HCT116 (cell line): ENCODE data around the gene ARPC5. TPM values are rescaled to one million over a fixed set of nuclear protein-coding genes. Genes with fewer than 3 reads are reported as not detected.

ENCODE experiments used
- ATAC-seq: fragments of 200-7000 bp; cut with Tn5 transposase; 2 replicates; pipeline ENCODE4 v1.9.1; 2020; ENCODE audit warnings: mild to moderate bottlenecking, moderate library complexity
- BruUV-seq: library from RNA; stranded (reverse); fragments of 400-500 nt; replicated peaks from 2 replicates; lab custom pipeline; 2021; lab: Mats Ljungman, UMichigan
- CTCF ChIA-PET: fragments of 300-600 bp; sonication (Branson Sonifier 250); formaldehyde crosslinking; loops from one replicate; lab custom pipeline; 2021; ENCODE audit warnings: antibody characterized with exemption; lab: Charles Lee
- POLR2A ChIA-PET: fragments of 300-600, 350-600 bp; sonication (Branson Sonifier 250); formaldehyde crosslinking; loops from one replicate; lab custom pipeline; 2021; ENCODE audit warnings: antibody characterized with exemption; lab: Charles Lee
- RAD21 ChIA-PET, 2 experiments: fragments of 300-600 bp; sonication (Branson Sonifier 250); formaldehyde crosslinking; loops; one replicate each; lab custom pipeline; 2023; ENCODE audit warnings: low total read pairs in 2 of 2; ENCODE audit not compliant: uncharacterized antibody in 2 of 2, unreplicated experiment in 2 of 2, low non-redundant PET in 1 of 2; lab: Charles Lee
- DNase-seq: peaks from one replicate; pipeline ENCODE4 v3.0.0-alpha.2; 2010; ENCODE audit warnings: low read depth, low spot score
- H2AFZ ChIP-seq: fragments of 200-600 bp; shearing (Covaris generic), sonication (generic); 2 replicates; pipeline ENCODE4 v1.6.1; 2017; ENCODE audit warnings: low read depth, mixed run types, mixed read lengths, antibody characterized with exemption, low read length; ENCODE audit not compliant: poor library complexity, severe bottlenecking
- H3K27ac ChIP-seq: 2 replicates; pipeline ENCODE4 v1.5.1; 2012; ENCODE audit warnings: low read depth, low read length
- H3K27me3 ChIP-seq: fragments of 200-600 bp; sonication (generic); 2 replicates; pipeline ENCODE4 v1.6.1; 2016; ENCODE audit warnings: mixed run types, low read length, mixed read lengths; ENCODE audit not compliant: insufficient read depth
- H3K36me3 ChIP-seq, 2 experiments: fragments of 200-500 bp in 1 of 2; fragments of 200-600 bp in 1 of 2; sonication (Bioruptor generic) in 1 of 2; sonication (generic) in 1 of 2; 2 replicates each; pipeline versions ENCODE4 v1.5.1 to v1.6.1; 2014 to 2016; ENCODE audit warnings: low read length in 2 of 2, inconsistent platforms in 1 of 2, mixed read lengths in 1 of 2, mixed run types in 1 of 2; ENCODE audit not compliant: insufficient read depth in 2 of 2, control insufficient read depth in 1 of 2
- H3K4me1 ChIP-seq, 2 experiments: fragments of 200-600 bp in 1 of 2; sonication (generic) in 1 of 2; 2 replicates each; pipeline versions ENCODE4 v1.5.1 to v1.6.1; 2012 to 2017; ENCODE audit warnings: low read length in 2 of 2, inconsistent platforms in 1 of 2, mild to moderate bottlenecking in 1 of 2, mixed read lengths in 1 of 2, mixed run types in 1 of 2, moderate library complexity in 1 of 2; ENCODE audit not compliant: insufficient read depth in 2 of 2, control insufficient read depth in 1 of 2
- H3K4me2 ChIP-seq: fragments of 200-600 bp; sonication (generic); 2 replicates; pipeline ENCODE4 v1.6.1; 2017; ENCODE audit warnings: mixed run types, low read length, mixed read lengths
- H3K4me3 ChIP-seq, 2 experiments: fragments of 200-600 bp in 1 of 2; sonication (generic) in 1 of 2; replicated peaks in 1 of 2; 2 replicates each; pipeline ENCODE4 v1.5.1; 2011 to 2016; ENCODE audit warnings: low read length in 2 of 2, control low read depth in 1 of 2, low read depth in 1 of 2, mild to moderate bottlenecking in 1 of 2, mixed read lengths in 1 of 2, mixed run types in 1 of 2
- H3K79me2 ChIP-seq: fragments of 200-600 bp; sonication (generic); 2 replicates; pipeline ENCODE4 v1.6.1; 2017; ENCODE audit warnings: mild to moderate bottlenecking, mixed run types, low read length, moderate library complexity, mixed read lengths; ENCODE audit not compliant: insufficient read depth
- H3K9ac ChIP-seq: fragments of 200-600 bp; sonication (generic); 2 replicates; pipeline ENCODE4 v1.6.1; 2016; ENCODE audit warnings: low read length, mixed read lengths
- H3K9me2 ChIP-seq: fragments of 200-600 bp; sonication (generic), shearing (Covaris generic); 2 replicates; pipeline ENCODE4 v1.6.1; 2017; ENCODE audit warnings: mixed run types, mild to moderate bottlenecking, moderate library complexity; ENCODE audit not compliant: insufficient read depth
- H3K9me3 ChIP-seq, 2 experiments: fragments of 200-500 bp in 1 of 2; fragments of 200-600 bp in 1 of 2; sonication (Bioruptor generic) in 1 of 2; sonication (generic) in 1 of 2; 2 replicates each; pipeline ENCODE4 v1.6.1; 2014 to 2017; ENCODE audit warnings: low read length in 2 of 2, mixed read lengths in 2 of 2, inconsistent platforms in 1 of 2, low read depth in 1 of 2, mild to moderate bottlenecking in 1 of 2, mixed run types in 1 of 2, moderate library complexity in 1 of 2; ENCODE audit not compliant: control insufficient read depth in 1 of 2, insufficient read depth in 1 of 2
- H4K20me1 ChIP-seq: fragments of 200-600 bp; sonication (generic), shearing (Covaris generic); 2 replicates; pipeline ENCODE4 v1.6.1; 2017; ENCODE audit warnings: mixed run types, mild to moderate bottlenecking, moderate library complexity; ENCODE audit not compliant: insufficient read depth
- ELF1 ChIP-seq: IDR thresholded peaks from 2 replicates; pipeline ENCODE4 v1.6.1; 2012; ENCODE audit warnings: low read depth, borderline replicate concordance
- EZH2 ChIP-seq: fragments of 200-600 bp; sonication (generic); IDR thresholded peaks from 2 replicates; pipeline ENCODE4 v1.6.1; 2017; ENCODE audit warnings: antibody characterized with exemption, mixed run types
- EZH2phosphoT487 ChIP-seq: fragments of 200-600 bp; IDR thresholded peaks from 2 replicates; pipeline ENCODE4 v1.6.1; 2018; ENCODE audit warnings: antibody characterized with exemption, borderline replicate concordance
- FOSL1 ChIP-seq: IDR thresholded peaks from 2 replicates; pipeline ENCODE4 v1.6.1; 2012; ENCODE audit warnings: low read depth
- JUND ChIP-seq: IDR thresholded peaks from 2 replicates; pipeline ENCODE4 v1.6.1; 2012
- POLR2A ChIP-seq: IDR thresholded peaks from 2 replicates; pipeline ENCODE4 v1.7.0; 2011; ENCODE audit warnings: borderline replicate concordance; ENCODE audit not compliant: insufficient read depth, insufficient read length; ENCODE audit errors: extremely low read depth
- POLR2AphosphoS5 ChIP-seq: IDR thresholded peaks from 2 replicates; pipeline ENCODE4 v1.6.1; 2011; ENCODE audit warnings: mild to moderate bottlenecking, low read depth, low read length, moderate library complexity
- RAD21 ChIP-seq: IDR thresholded peaks from 2 replicates; pipeline ENCODE4 v1.6.1; 2012; ENCODE audit warnings: low read depth, mild to moderate bottlenecking
- TCF7L2 ChIP-seq: IDR thresholded peaks from 2 replicates; pipeline ENCODE4 v1.7.0; 2011; ENCODE audit warnings: borderline replicate concordance, inconsistent platforms; ENCODE audit not compliant: insufficient read depth, insufficient read length; ENCODE audit errors: extremely low read depth
- YY1 ChIP-seq: IDR thresholded peaks from 2 replicates; pipeline ENCODE4 v1.6.1; 2011; ENCODE audit warnings: low read length, low read depth, moderate library complexity, mild to moderate bottlenecking; ENCODE audit not compliant: insufficient replicate concordance; ENCODE audit errors: extremely low read depth
- ZBTB33 ChIP-seq: IDR thresholded peaks from 2 replicates; pipeline ENCODE4 v1.6.1; 2011; ENCODE audit warnings: mild to moderate bottlenecking, low read length, moderate library complexity; ENCODE audit not compliant: insufficient replicate concordance; ENCODE audit errors: extremely low read depth
- ZFX ChIP-seq: fragments of 450-650 bp; IDR thresholded peaks from 2 replicates; pipeline ENCODE4 v1.6.1; 2017
- ZNF274 ChIP-seq: fragments of 200-500 bp; sonication (Bioruptor generic); IDR thresholded peaks from 2 replicates; pipeline ENCODE4 v1.6.1; 2014; ENCODE audit warnings: mild to moderate bottlenecking, low read depth, low read length, inconsistent platforms
- intact Hi-C: fragments of 100-400 bp; cut with micrococcal nuclease; formaldehyde crosslinking; loops from 2 replicates; pipeline ENCODE4 v1.10.0; 2022
- total RNA-seq: library from RNA; stranded (reverse); gene quantifications from one replicate; pipeline ENCODE4 v1.2.1, GENCODE V29; 2021; ENCODE audit not compliant: unreplicated experiment
- TF ChIP-seq, protein P1 (sequence below): IDR thresholded peaks from 2 replicates; pipeline ENCODE4 v1.6.1; 2012; ENCODE audit warnings: low read depth
- TF ChIP-seq, protein P2 (sequence below): IDR thresholded peaks from 2 replicates; pipeline ENCODE4 v1.6.1; 2012

The ARPC5 gene
- total RNA-seq, 1 experiment from 2014 or later: 71.5 TPM

DNA sequence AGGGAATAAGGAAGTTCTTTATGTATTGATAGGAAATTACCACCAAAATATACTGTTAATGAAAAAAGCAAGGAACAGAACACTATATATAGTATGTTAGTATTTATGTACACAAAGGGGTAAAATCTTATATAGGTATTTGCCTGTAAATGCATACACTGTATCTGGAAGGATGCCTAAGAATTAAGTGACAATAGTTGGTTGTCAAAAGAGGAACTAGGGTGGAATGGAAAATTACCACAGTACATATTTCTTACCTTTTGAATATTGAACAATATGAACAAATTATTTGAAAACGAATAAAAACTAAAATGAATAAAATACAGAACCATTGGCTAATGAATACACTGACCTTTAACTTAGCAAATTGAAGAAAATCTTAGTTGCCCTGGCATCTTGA, 13.6 kb downstream of the ARPC5 start:
- RAD21 ChIA-PET: no interaction called here
- H3K9ac ChIP-seq: no peak overlapping the region
- H3K36me3 ChIP-seq: no peaks in the 10 kb centered on the region
- no peak overlapping the region for H2AFZ ChIP-seq
- DNase-seq (no peak), ATAC-seq (no peak)
- CTCF ChIA-PET: interaction anchor here (1.4 kb wide), 1 partner anchor 340 kb away, joined by 8 read pairs; no protein-coding TSS in a partner anchor
- peaks cover 0 to 5% of the 10 kb centered on the region in 2 experiments; a peak in 1 of 4 replicates for H3K4me1 ChIP-seq
- intact Hi-C loops: loop anchor here (5.0 kb wide), 1 partner anchor 660 kb away; no protein-coding TSS in a partner anchor
- no peaks in the 10 kb centered on the region for H3K9me3 ChIP-seq
- H3K27me3 ChIP-seq: no peaks in the 10 kb centered on the region
- no peaks in the 10 kb centered on the region for H3K79me2 ChIP-seq
- no TSS peak for BruUV-seq
- no peaks in the 10 kb centered on the region for H3K9me2 ChIP-seq
- POLR2A ChIA-PET: no interaction called here
- no peak for TF ChIP-seq TCF7L2
- TF ChIP-seq EZH2: no peak
- TF ChIP-seq RAD21: no peak
- TF ChIP-seq ELF1: no peak
- TF ChIP-seq POLR2A: no peak
- TF ChIP-seq JUND: no peak
- no peak for TF ChIP-seq FOSL1
- TF ChIP-seq ZFX: no peak
- no peak for TF ChIP-seq ZBTB33
- no peak for TF ChIP-seq EZH2phosphoT487
- TF ChIP-seq, protein P1, sequence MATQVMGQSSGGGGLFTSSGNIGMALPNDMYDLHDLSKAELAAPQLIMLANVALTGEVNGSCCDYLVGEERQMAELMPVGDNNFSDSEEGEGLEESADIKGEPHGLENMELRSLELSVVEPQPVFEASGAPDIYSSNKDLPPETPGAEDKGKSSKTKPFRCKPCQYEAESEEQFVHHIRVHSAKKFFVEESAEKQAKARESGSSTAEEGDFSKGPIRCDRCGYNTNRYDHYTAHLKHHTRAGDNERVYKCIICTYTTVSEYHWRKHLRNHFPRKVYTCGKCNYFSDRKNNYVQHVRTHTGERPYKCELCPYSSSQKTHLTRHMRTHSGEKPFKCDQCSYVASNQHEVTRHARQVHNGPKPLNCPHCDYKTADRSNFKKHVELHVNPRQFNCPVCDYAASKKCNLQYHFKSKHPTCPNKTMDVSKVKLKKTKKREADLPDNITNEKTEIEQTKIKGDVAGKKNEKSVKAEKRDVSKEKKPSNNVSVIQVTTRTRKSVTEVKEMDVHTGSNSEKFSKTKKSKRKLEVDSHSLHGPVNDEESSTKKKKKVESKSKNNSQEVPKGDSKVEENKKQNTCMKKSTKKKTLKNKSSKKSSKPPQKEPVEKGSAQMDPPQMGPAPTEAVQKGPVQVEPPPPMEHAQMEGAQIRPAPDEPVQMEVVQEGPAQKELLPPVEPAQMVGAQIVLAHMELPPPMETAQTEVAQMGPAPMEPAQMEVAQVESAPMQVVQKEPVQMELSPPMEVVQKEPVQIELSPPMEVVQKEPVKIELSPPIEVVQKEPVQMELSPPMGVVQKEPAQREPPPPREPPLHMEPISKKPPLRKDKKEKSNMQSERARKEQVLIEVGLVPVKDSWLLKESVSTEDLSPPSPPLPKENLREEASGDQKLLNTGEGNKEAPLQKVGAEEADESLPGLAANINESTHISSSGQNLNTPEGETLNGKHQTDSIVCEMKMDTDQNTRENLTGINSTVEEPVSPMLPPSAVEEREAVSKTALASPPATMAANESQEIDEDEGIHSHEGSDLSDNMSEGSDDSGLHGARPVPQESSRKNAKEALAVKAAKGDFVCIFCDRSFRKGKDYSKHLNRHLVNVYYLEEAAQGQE: no peak
- TF ChIP-seq YY1: no peak
- TF ChIP-seq, protein P2, sequence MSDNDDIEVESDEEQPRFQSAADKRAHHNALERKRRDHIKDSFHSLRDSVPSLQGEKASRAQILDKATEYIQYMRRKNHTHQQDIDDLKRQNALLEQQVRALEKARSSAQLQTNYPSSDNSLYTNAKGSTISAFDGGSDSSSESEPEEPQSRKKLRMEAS: no peak
- no peak for TF ChIP-seq POLR2AphosphoS5
- TF ChIP-seq ZNF274: no peak
- no peak overlapping the region for H3K4me3 ChIP-seq
- no peaks in the 10 kb centered on the region for H4K20me1 ChIP-seq
- H3K27ac ChIP-seq: no peak overlapping the region
- H3K4me2 ChIP-seq: no peak overlapping the region
